GM18511 (cell line): Measurements from ENCODE around the gene SLC37A4.

Source experiments
- ATAC-seq: cut with Tn5 transposase; IDR thresholded peaks from one replicate; pipeline ENCODE4 v1.9.1; 2021; ENCODE audit warnings: mild to moderate bottlenecking, moderate library complexity; ENCODE audit not compliant: unreplicated experiment

The SLC37A4 gene

GRCh38 chr11:118979434-118979833, 51.2 kb downstream of the SLC37A4 start:
- ATAC-seq = no peak

- ATAC-seq = no peak
Observed at GRCh38 chr11:118975771-118976709, 54.6 kb downstream of the SLC37A4 start.
